Measurements from ENCODE around the gene TTLL3.

TTLL3 gene

GRCh38 chr3:9794400-9794799 is 15.7 kb upstream of the TTLL3 start:
- H3K27me3 ChIP-seq (ENCODE audit: control insufficient read depth, insufficient read depth, low read length) = no peaks in the 10 kb centered on the region
- H3K36me3 ChIP-seq (ENCODE audit: control insufficient read depth, low read depth, low read length) = peaks cover 37% of the 10 kb centered on the region
- H3K27ac ChIP-seq (ENCODE audit: low read length) = no peak overlapping the region
- H3K4me3 ChIP-seq (ENCODE audit: low read length) = peak overlapping the region; percentile 93
- H3K9ac ChIP-seq (ENCODE audit: low read length) = no peak overlapping the region
- H3K4me1 ChIP-seq (ENCODE audit: control insufficient read depth, low read depth, low read length) = peaks cover 5% of the 10 kb centered on the region
- no peaks in the 10 kb centered on the region for H3K9me3 ChIP-seq (ENCODE audit: control insufficient read depth, low read depth, low read length)

- H3K36me3 ChIP-seq (ENCODE audit: control insufficient read depth, low read depth, low read length) = peaks cover 38% of the 10 kb centered on the region
Measured at GRCh38 chr3:9795207-9795606, 14.9 kb upstream of the TTLL3 start.

GRCh38 chr3:9797196-9797945 is 12.7 kb upstream of the TTLL3 start:
- no peak overlapping the region for H3K9ac ChIP-seq (ENCODE audit: low read length)
- peaks cover 47% of the 10 kb centered on the region for H3K36me3 ChIP-seq (ENCODE audit: control insufficient read depth, low read depth, low read length)
- no peak overlapping the region for H3K4me3 ChIP-seq (ENCODE audit: low read length)
- H3K27ac ChIP-seq (ENCODE audit: low read length) = no peak overlapping the region
- H3K27me3 ChIP-seq (ENCODE audit: control insufficient read depth, insufficient read depth, low read length) = no peaks in the 10 kb centered on the region
- H3K9me3 ChIP-seq (ENCODE audit: control insufficient read depth, low read depth, low read length) = no peaks in the 10 kb centered on the region
- peaks cover 5% of the 10 kb centered on the region for H3K4me1 ChIP-seq (ENCODE audit: control insufficient read depth, low read depth, low read length)

More at GRCh38 chr3:9795207-9795606, 14.9 kb upstream of the TTLL3 start:
- Histone ChIP-seq H3K27me3 (ENCODE audit: control insufficient read depth, insufficient read depth, low read length) (no peaks in the 10 kb centered on the region), H3K9ac (ENCODE audit: low read length) (no peak overlapping the region), H3K27ac (ENCODE audit: low read length) (no peak overlapping the region), H3K4me1 (ENCODE audit: control insufficient read depth, low read depth, low read length) (peaks cover 5% of the 10 kb centered on the region), H3K4me3 (ENCODE audit: low read length) (no peak overlapping the region), H3K9me3 (ENCODE audit: control insufficient read depth, low read depth, low read length) (no peaks in the 10 kb centered on the region)

GRCh38 chr3:9800529-9800928 is 9.5 kb upstream of the TTLL3 start:
- Histone ChIP-seq H3K4me1 (ENCODE audit: control insufficient read depth, low read depth, low read length) (no peaks in the 10 kb centered on the region), H3K36me3 (ENCODE audit: control insufficient read depth, low read depth, low read length) (peaks cover 63% of the 10 kb centered on the region), H3K27me3 (ENCODE audit: control insufficient read depth, insufficient read depth, low read length) (no peaks in the 10 kb centered on the region), H3K9me3 (ENCODE audit: control insufficient read depth, low read depth, low read length) (no peaks in the 10 kb centered on the region), H3K9ac (ENCODE audit: low read length) (no peak overlapping the region), H3K4me3 (ENCODE audit: low read length) (no peak overlapping the region), H3K27ac (ENCODE audit: low read length) (no peak overlapping the region)

GRCh38 chr3:9803494-9803893 is 6.6 kb upstream of the TTLL3 start:
- no peaks in the 10 kb centered on the region for H3K4me1 ChIP-seq (ENCODE audit: control insufficient read depth, low read depth, low read length)
- H3K4me3 ChIP-seq (ENCODE audit: low read length) = no peak overlapping the region
- H3K27me3 ChIP-seq (ENCODE audit: control insufficient read depth, insufficient read depth, low read length) = no peaks in the 10 kb centered on the region
- no peak overlapping the region for H3K27ac ChIP-seq (ENCODE audit: low read length)
- peaks cover 54% of the 10 kb centered on the region for H3K36me3 ChIP-seq (ENCODE audit: control insufficient read depth, low read depth, low read length)
- no peaks in the 10 kb centered on the region for H3K9me3 ChIP-seq (ENCODE audit: control insufficient read depth, low read depth, low read length)
- no peak overlapping the region for H3K9ac ChIP-seq (ENCODE audit: low read length)

- H3K4me3 ChIP-seq (ENCODE audit: low read length) = no peak overlapping the region
- H3K4me1 ChIP-seq (ENCODE audit: control insufficient read depth, low read depth, low read length) = peaks cover 6% of the 10 kb centered on the region
- no peaks in the 10 kb centered on the region for H3K27me3 ChIP-seq (ENCODE audit: control insufficient read depth, insufficient read depth, low read length)
- H3K27ac ChIP-seq (ENCODE audit: low read length) = no peak overlapping the region
- peaks cover 41% of the 10 kb centered on the region for H3K36me3 ChIP-seq (ENCODE audit: control insufficient read depth, low read depth, low read length)
- no peak overlapping the region for H3K9ac ChIP-seq (ENCODE audit: low read length)
- H3K9me3 ChIP-seq (ENCODE audit: control insufficient read depth, low read depth, low read length) = no peaks in the 10 kb centered on the region
Measured at GRCh38 chr3:9804996-9805395, 5.1 kb upstream of the TTLL3 start.

GRCh38 chr3:9806137-9806536 is 3.9 kb upstream of the TTLL3 start:
- Histone ChIP-seq H3K36me3 (ENCODE audit: control insufficient read depth, low read depth, low read length) (peaks cover 36% of the 10 kb centered on the region), H3K27me3 (ENCODE audit: control insufficient read depth, insufficient read depth, low read length) (peaks cover 7% of the 10 kb centered on the region), H3K4me3 (ENCODE audit: low read length) (no peak overlapping the region), H3K4me1 (ENCODE audit: control insufficient read depth, low read depth, low read length) (peaks cover 9% of the 10 kb centered on the region), H3K9me3 (ENCODE audit: control insufficient read depth, low read depth, low read length) (no peaks in the 10 kb centered on the region), H3K9ac (ENCODE audit: low read length) (no peak overlapping the region), H3K27ac (ENCODE audit: low read length) (no peak overlapping the region)

- Histone ChIP-seq H3K36me3 (ENCODE audit: control insufficient read depth, low read depth, low read length) (peaks cover 30% of the 10 kb centered on the region), H3K27me3 (ENCODE audit: control insufficient read depth, insufficient read depth, low read length) (peaks cover 13% of the 10 kb centered on the region), H3K4me3 (ENCODE audit: low read length) (no peak overlapping the region), H3K4me1 (ENCODE audit: control insufficient read depth, low read depth, low read length) (peaks cover 9% of the 10 kb centered on the region), H3K9me3 (ENCODE audit: control insufficient read depth, low read depth, low read length) (no peaks in the 10 kb centered on the region), H3K9ac (ENCODE audit: low read length) (no peak overlapping the region), H3K27ac (ENCODE audit: low read length) (no peak overlapping the region)
Measured at GRCh38 chr3:9806688-9807589, 3.1 kb upstream of the TTLL3 start.

- Histone ChIP-seq H3K9ac (ENCODE audit: low read length) (no peak overlapping the region), H3K9me3 (ENCODE audit: control insufficient read depth, low read depth, low read length) (no peaks in the 10 kb centered on the region), H3K36me3 (ENCODE audit: control insufficient read depth, low read depth, low read length) (peaks cover 30% of the 10 kb centered on the region), H3K27me3 (ENCODE audit: control insufficient read depth, insufficient read depth, low read length) (peaks cover 13% of the 10 kb centered on the region), H3K27ac (ENCODE audit: low read length) (no peak overlapping the region), H3K4me3 (ENCODE audit: low read length) (no peak overlapping the region), H3K4me1 (ENCODE audit: control insufficient read depth, low read depth, low read length) (peaks cover 9% of the 10 kb centered on the region)
Measured at GRCh38 chr3:9807981-9808344, 2.1 kb upstream of the TTLL3 start.

- Histone ChIP-seq H3K9me3 (ENCODE audit: control insufficient read depth, low read depth, low read length) (no peaks in the 10 kb centered on the region), H3K36me3 (ENCODE audit: control insufficient read depth, low read depth, low read length) (peaks cover 26% of the 10 kb centered on the region), H3K9ac (ENCODE audit: low read length) (no peak overlapping the region), H3K27ac (ENCODE audit: low read length) (no peak overlapping the region), H3K27me3 (ENCODE audit: control insufficient read depth, insufficient read depth, low read length) (peaks cover 13% of the 10 kb centered on the region), H3K4me1 (ENCODE audit: control insufficient read depth, low read depth, low read length) (peaks cover 9% of the 10 kb centered on the region), H3K4me3 (ENCODE audit: low read length) (no peak overlapping the region)
Measured at GRCh38 chr3:9808345-9809037, 1.6 kb upstream of the TTLL3 start.

- Histone ChIP-seq H3K4me3 (ENCODE audit: low read length) (peak overlapping the region; percentile 71), H3K27ac (ENCODE audit: low read length) (no peak overlapping the region), H3K4me1 (ENCODE audit: control insufficient read depth, low read depth, low read length) (peaks cover 9% of the 10 kb centered on the region), H3K9me3 (ENCODE audit: control insufficient read depth, low read depth, low read length) (no peaks in the 10 kb centered on the region), H3K27me3 (ENCODE audit: control insufficient read depth, insufficient read depth, low read length) (peaks cover 13% of the 10 kb centered on the region), H3K9ac (ENCODE audit: low read length) (peak overlapping the region; percentile 36), H3K36me3 (ENCODE audit: control insufficient read depth, low read depth, low read length) (peaks cover 19% of the 10 kb centered on the region)
Measured at GRCh38 chr3:9809239-9809614, 835 bp upstream of the TTLL3 start.

All from iPS-18a (cell line).